NCI-H1048 (cell line): Measurements from ENCODE around the gene ARHGAP31.
"Not testable (repeated sequence)": the region's sequence is repeated elsewhere in the genome, so short reads cannot be mapped to it uniquely, and the experiment has no call there.

Source experiments
- DNase-seq: peaks from one replicate; lab custom pipeline; 2025; lab: John Stamatoyannopoulos, UW

ARHGAP31 gene, protein sequence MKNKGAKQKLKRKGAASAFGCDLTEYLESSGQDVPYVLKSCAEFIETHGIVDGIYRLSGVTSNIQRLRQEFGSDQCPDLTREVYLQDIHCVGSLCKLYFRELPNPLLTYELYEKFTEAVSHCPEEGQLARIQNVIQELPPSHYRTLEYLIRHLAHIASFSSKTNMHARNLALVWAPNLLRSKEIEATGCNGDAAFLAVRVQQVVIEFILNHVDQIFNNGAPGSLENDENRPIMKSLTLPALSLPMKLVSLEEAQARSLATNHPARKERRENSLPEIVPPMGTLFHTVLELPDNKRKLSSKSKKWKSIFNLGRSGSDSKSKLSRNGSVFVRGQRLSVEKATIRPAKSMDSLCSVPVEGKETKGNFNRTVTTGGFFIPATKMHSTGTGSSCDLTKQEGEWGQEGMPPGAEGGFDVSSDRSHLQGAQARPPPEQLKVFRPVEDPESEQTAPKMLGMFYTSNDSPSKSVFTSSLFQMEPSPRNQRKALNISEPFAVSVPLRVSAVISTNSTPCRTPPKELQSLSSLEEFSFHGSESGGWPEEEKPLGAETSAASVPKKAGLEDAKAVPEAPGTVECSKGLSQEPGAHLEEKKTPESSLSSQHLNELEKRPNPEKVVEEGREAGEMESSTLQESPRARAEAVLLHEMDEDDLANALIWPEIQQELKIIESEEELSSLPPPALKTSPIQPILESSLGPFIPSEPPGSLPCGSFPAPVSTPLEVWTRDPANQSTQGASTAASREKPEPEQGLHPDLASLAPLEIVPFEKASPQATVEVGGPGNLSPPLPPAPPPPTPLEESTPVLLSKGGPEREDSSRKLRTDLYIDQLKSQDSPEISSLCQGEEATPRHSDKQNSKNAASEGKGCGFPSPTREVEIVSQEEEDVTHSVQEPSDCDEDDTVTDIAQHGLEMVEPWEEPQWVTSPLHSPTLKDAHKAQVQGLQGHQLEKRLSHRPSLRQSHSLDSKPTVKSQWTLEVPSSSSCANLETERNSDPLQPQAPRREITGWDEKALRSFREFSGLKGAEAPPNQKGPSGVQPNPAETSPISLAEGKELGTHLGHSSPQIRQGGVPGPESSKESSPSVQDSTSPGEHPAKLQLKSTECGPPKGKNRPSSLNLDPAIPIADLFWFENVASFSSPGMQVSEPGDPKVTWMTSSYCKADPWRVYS (N-terminal part only)

GRCh38 chr3:119293871-119294695 is at the start of gene ARHGAP31:
TSS of gene ARHGAP31 (plus strand) at chr3:119294383. CDS start at chr3:119294905, 522 bp downstream.
- no peak for DNase-seq

DNA sequence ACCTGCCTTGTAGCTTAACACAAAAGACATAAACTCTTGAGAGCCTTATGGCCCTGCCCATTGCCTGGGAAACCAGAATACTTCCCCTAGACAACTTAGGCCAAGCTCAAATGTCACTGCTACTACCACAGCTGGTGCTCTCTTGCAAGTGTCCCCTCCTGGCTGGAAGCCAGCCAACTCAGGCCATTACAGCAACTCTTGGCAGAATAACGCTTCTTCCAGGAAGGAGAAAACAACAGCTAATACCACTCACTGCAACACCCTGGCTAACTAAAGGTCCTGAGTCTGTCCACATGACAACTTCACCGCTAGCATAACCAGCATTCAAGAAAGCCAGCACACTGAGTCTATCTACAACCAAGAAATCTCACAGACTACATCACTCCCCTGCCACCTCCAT is 48.4 kb upstream of the ARHGAP31 start:
- DNase-seq = no peak

DNA sequence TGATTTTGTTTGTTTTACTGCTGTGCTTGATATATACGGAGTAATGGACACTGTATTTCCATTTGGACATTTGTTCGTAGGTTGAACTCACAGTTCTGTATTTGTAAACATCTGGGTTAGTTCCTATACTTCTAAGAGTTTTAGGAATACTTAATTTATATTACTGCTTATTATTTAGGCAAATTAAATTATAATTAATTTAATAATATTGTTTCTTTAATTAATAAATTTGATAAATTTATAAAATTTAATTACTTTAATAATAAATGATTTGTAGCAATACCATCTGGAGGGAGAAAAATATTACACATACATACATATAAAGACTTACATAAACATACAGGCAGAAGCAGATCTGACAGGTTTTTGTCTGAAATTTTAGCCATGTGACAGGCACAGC is 39.0 kb upstream of the ARHGAP31 start:
- DNase-seq = no peak

DNA sequence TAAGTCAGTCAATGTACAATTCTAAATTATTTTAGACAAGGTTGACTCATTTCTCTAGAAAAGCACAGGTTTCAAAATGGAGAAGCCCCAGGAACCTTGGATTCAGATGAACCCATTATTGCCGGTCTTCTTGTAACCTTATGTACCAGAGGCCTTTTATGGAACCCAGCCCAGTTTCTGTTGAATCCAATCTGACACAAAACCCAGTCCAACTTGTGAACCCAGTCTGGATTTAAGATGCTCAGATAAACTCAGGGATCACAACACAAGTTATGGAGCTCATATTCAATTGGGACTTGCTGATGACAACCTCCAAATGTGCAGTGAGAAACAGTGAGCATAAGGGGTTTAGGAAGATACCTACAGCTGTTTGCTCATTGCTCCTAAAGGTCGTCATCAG is 37.1 kb upstream of the ARHGAP31 start:
- DNase-seq = no peak

GRCh38 chr3:119257654-119258410 is 36.4 kb upstream of the ARHGAP31 start:
- DNase-seq = no peak

GRCh38 chr3:119258915-119259314 is 35.3 kb upstream of the ARHGAP31 start:
- no peak for DNase-seq

DNA sequence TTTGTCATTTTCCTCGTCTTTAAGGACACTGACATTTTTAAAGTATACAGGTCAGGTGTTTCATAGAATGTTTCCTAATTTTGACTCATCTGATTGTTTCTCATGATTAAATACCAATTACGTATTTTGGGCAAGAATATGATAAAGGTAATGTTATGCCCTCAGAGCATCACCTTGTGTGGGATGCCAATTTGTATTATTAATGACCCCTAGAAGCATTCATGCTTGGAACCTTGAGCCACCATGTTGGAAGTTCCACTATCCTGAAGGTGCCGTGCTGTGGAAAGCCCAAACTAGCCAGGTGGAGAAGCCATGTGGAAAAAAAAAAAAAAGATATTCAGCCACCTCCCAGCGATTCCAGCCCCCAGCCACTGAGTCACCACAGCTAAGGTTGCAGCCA is 34.4 kb upstream of the ARHGAP31 start:
- DNase-seq = no peak

GRCh38 chr3:119261055-119261454 is 33.1 kb upstream of the ARHGAP31 start:
- DNase-seq = no peak

GRCh38 chr3:119270212-119270611 is 24.0 kb upstream of the ARHGAP31 start:
- DNase-seq = not testable (repeated sequence)

- no peak for DNase-seq
Observed at GRCh38 chr3:119276680-119277079, 17.5 kb upstream of the ARHGAP31 start.

- DNase-seq = no peak
Observed at GRCh38 chr3:119279101-119279554, 15.1 kb upstream of the ARHGAP31 start.

DNA sequence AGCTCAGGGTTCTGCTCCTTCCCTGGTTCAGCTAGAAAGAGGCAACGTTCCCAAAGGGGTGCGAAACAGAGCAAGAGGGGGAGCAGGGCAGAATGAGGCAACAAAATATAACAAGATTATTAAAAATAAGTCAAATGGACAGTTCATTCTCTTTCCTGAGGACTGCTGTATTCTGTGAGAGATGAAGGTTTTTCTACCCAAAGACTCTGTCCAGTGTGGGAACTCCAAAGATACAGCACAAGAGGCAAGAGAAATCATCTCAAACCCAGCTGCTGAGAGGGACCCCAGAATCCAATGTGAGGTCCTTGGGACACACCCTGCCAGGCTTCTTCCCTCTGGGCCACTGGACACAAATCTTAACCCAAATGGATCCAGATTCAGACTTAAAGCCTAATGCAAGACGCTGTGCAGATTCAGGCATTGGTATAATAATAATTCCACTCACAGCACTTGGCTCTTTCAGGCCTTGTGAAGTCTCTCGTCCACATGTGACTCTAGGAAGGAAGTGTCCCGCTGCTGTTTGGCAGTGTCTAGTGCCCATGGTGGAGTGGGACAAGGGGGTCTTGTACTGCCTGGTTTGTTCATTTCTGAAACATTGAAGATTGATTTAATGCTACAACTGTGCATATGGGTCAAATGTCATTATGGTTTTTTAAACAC is 14.5 kb upstream of the ARHGAP31 start:
- DNase-seq = no peak

GRCh38 chr3:119288669-119289403 is 5.3 kb upstream of the ARHGAP31 start:
- DNase-seq = no peak

- no peak for DNase-seq
Observed at GRCh38 chr3:119289404-119289770, 4.8 kb upstream of the ARHGAP31 start.

GRCh38 chr3:119290613-119291012 is 3.6 kb upstream of the ARHGAP31 start:
- no peak for DNase-seq

GRCh38 chr3:119291062-119291700 is 3.0 kb upstream of the ARHGAP31 start:
- DNase-seq = no peak

GRCh38 chr3:119292666-119293065 is 1.5 kb upstream of the ARHGAP31 start:
- DNase-seq = no peak

DNA sequence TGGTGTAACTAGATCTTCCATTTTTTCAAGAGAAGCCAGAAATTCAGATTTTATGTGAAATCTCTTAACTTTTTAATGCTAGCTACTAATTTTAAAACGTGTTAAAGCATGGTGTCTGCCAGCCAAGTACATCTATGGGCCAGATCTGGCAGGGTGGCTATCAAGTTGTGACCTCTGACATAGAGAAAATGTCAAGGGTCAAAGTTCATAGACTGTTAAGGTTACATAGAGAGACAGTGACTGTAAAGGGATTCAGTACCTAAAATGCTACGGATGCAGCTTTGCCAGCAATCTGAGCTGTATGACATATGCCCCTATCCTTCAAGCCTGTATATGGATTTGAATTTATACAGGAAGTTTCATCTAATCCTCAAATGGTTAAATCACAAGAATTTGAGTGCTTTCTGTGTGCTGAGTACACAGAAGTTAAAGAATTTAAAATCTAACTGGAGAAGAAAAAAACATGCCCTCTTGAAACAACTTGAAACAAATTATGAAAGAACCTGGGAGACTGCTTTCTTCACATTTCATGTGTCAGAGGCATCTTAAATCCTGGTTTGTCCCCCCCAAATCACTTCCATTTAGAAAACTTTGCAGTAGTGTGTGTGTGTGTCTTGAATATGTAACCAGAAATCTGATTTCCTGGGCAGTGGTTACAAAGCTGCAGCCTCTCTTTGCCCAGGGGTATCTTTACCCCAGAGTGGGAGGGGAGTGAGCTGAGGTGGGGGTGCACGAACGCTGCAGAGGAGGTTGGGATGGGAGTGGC is 895 bp upstream of the ARHGAP31 start:
- DNase-seq = no peak
